HCT116 (cell line): ENCODE measurements around the gene DCAF4. TPM values are rescaled to one million over a fixed set of nuclear protein-coding genes. Genes with fewer than 3 reads are reported as not detected.
"Not testable (repeated sequence)": the region's sequence is repeated elsewhere in the genome, so short reads cannot be mapped to it uniquely, and the experiment has no call there.

Experiments used
- ATAC-seq: fragments of 200-7000 bp; cut with Tn5 transposase; 2 replicates; pipeline ENCODE4 v1.9.1; 2020; ENCODE audit warnings: mild to moderate bottlenecking, moderate library complexity
- BruUV-seq: library from RNA; stranded (reverse); fragments of 400-500 nt; replicated peaks from 2 replicates; lab custom pipeline; 2021; lab: Mats Ljungman, UMichigan
- CTCF ChIA-PET: fragments of 300-600 bp; sonication (Branson Sonifier 250); formaldehyde crosslinking; loops from one replicate; lab custom pipeline; 2021; ENCODE audit warnings: antibody characterized with exemption; lab: Charles Lee
- POLR2A ChIA-PET: fragments of 300-600, 350-600 bp; sonication (Branson Sonifier 250); formaldehyde crosslinking; loops from one replicate; lab custom pipeline; 2021; ENCODE audit warnings: antibody characterized with exemption; lab: Charles Lee
- RAD21 ChIA-PET, 2 experiments: fragments of 300-600 bp; sonication (Branson Sonifier 250); formaldehyde crosslinking; loops; one replicate each; lab custom pipeline; 2023; ENCODE audit warnings: low total read pairs in 2 of 2; ENCODE audit not compliant: uncharacterized antibody in 2 of 2, unreplicated experiment in 2 of 2, low non-redundant PET in 1 of 2; lab: Charles Lee
- DNase-seq: peaks from one replicate; pipeline ENCODE4 v3.0.0-alpha.2; 2010; ENCODE audit warnings: low read depth, low spot score
- H2AFZ ChIP-seq: fragments of 200-600 bp; shearing (Covaris generic), sonication (generic); 2 replicates; pipeline ENCODE4 v1.6.1; 2017; ENCODE audit warnings: low read depth, mixed run types, mixed read lengths, antibody characterized with exemption, low read length; ENCODE audit not compliant: poor library complexity, severe bottlenecking
- H3K27ac ChIP-seq: 2 replicates; pipeline ENCODE4 v1.5.1; 2012; ENCODE audit warnings: low read depth, low read length
- H3K27me3 ChIP-seq: fragments of 200-600 bp; sonication (generic); 2 replicates; pipeline ENCODE4 v1.6.1; 2016; ENCODE audit warnings: mixed run types, low read length, mixed read lengths; ENCODE audit not compliant: insufficient read depth
- H3K36me3 ChIP-seq, 2 experiments: fragments of 200-500 bp in 1 of 2; fragments of 200-600 bp in 1 of 2; sonication (Bioruptor generic) in 1 of 2; sonication (generic) in 1 of 2; 2 replicates each; pipeline versions ENCODE4 v1.5.1 to v1.6.1; 2014 to 2016; ENCODE audit warnings: low read length in 2 of 2, inconsistent platforms in 1 of 2, mixed read lengths in 1 of 2, mixed run types in 1 of 2; ENCODE audit not compliant: insufficient read depth in 2 of 2, control insufficient read depth in 1 of 2
- H3K4me1 ChIP-seq, 2 experiments: fragments of 200-600 bp in 1 of 2; sonication (generic) in 1 of 2; 2 replicates each; pipeline versions ENCODE4 v1.5.1 to v1.6.1; 2012 to 2017; ENCODE audit warnings: low read length in 2 of 2, inconsistent platforms in 1 of 2, mild to moderate bottlenecking in 1 of 2, mixed read lengths in 1 of 2, mixed run types in 1 of 2, moderate library complexity in 1 of 2; ENCODE audit not compliant: insufficient read depth in 2 of 2, control insufficient read depth in 1 of 2
- H3K4me2 ChIP-seq: fragments of 200-600 bp; sonication (generic); 2 replicates; pipeline ENCODE4 v1.6.1; 2017; ENCODE audit warnings: mixed run types, low read length, mixed read lengths
- H3K4me3 ChIP-seq, 2 experiments: fragments of 200-600 bp in 1 of 2; sonication (generic) in 1 of 2; replicated peaks in 1 of 2; 2 replicates each; pipeline ENCODE4 v1.5.1; 2011 to 2016; ENCODE audit warnings: low read length in 2 of 2, control low read depth in 1 of 2, low read depth in 1 of 2, mild to moderate bottlenecking in 1 of 2, mixed read lengths in 1 of 2, mixed run types in 1 of 2
- H3K79me2 ChIP-seq: fragments of 200-600 bp; sonication (generic); 2 replicates; pipeline ENCODE4 v1.6.1; 2017; ENCODE audit warnings: mild to moderate bottlenecking, mixed run types, low read length, moderate library complexity, mixed read lengths; ENCODE audit not compliant: insufficient read depth
- H3K9ac ChIP-seq: fragments of 200-600 bp; sonication (generic); 2 replicates; pipeline ENCODE4 v1.6.1; 2016; ENCODE audit warnings: low read length, mixed read lengths
- H3K9me2 ChIP-seq: fragments of 200-600 bp; sonication (generic), shearing (Covaris generic); 2 replicates; pipeline ENCODE4 v1.6.1; 2017; ENCODE audit warnings: mixed run types, mild to moderate bottlenecking, moderate library complexity; ENCODE audit not compliant: insufficient read depth
- H3K9me3 ChIP-seq, 2 experiments: fragments of 200-500 bp in 1 of 2; fragments of 200-600 bp in 1 of 2; sonication (Bioruptor generic) in 1 of 2; sonication (generic) in 1 of 2; 2 replicates each; pipeline ENCODE4 v1.6.1; 2014 to 2017; ENCODE audit warnings: low read length in 2 of 2, mixed read lengths in 2 of 2, inconsistent platforms in 1 of 2, low read depth in 1 of 2, mild to moderate bottlenecking in 1 of 2, mixed run types in 1 of 2, moderate library complexity in 1 of 2; ENCODE audit not compliant: control insufficient read depth in 1 of 2, insufficient read depth in 1 of 2
- H4K20me1 ChIP-seq: fragments of 200-600 bp; sonication (generic), shearing (Covaris generic); 2 replicates; pipeline ENCODE4 v1.6.1; 2017; ENCODE audit warnings: mixed run types, mild to moderate bottlenecking, moderate library complexity; ENCODE audit not compliant: insufficient read depth
- EGR1 ChIP-seq: IDR thresholded peaks from 2 replicates; pipeline ENCODE4 v1.6.1; 2012; ENCODE audit warnings: low read depth
- ELF1 ChIP-seq: IDR thresholded peaks from 2 replicates; pipeline ENCODE4 v1.6.1; 2012; ENCODE audit warnings: low read depth, borderline replicate concordance
- EZH2 ChIP-seq: fragments of 200-600 bp; sonication (generic); IDR thresholded peaks from 2 replicates; pipeline ENCODE4 v1.6.1; 2017; ENCODE audit warnings: antibody characterized with exemption, mixed run types
- EZH2phosphoT487 ChIP-seq: fragments of 200-600 bp; IDR thresholded peaks from 2 replicates; pipeline ENCODE4 v1.6.1; 2018; ENCODE audit warnings: antibody characterized with exemption, borderline replicate concordance
- POLR2A ChIP-seq: IDR thresholded peaks from 2 replicates; pipeline ENCODE4 v1.7.0; 2011; ENCODE audit warnings: borderline replicate concordance; ENCODE audit not compliant: insufficient read depth, insufficient read length; ENCODE audit errors: extremely low read depth
- RAD21 ChIP-seq: IDR thresholded peaks from 2 replicates; pipeline ENCODE4 v1.6.1; 2012; ENCODE audit warnings: low read depth, mild to moderate bottlenecking
- SP1 ChIP-seq: IDR thresholded peaks from 2 replicates; pipeline ENCODE4 v1.6.1; 2012; ENCODE audit warnings: low read depth
- SRF ChIP-seq: IDR thresholded peaks from 2 replicates; pipeline ENCODE4 v1.6.1; 2012; ENCODE audit warnings: low read depth
- TCF7L2 ChIP-seq: IDR thresholded peaks from 2 replicates; pipeline ENCODE4 v1.7.0; 2011; ENCODE audit warnings: borderline replicate concordance, inconsistent platforms; ENCODE audit not compliant: insufficient read depth, insufficient read length; ENCODE audit errors: extremely low read depth
- ZNF274 ChIP-seq: fragments of 200-500 bp; sonication (Bioruptor generic); IDR thresholded peaks from 2 replicates; pipeline ENCODE4 v1.6.1; 2014; ENCODE audit warnings: mild to moderate bottlenecking, low read depth, low read length, inconsistent platforms
- intact Hi-C: fragments of 100-400 bp; cut with micrococcal nuclease; formaldehyde crosslinking; loops from 2 replicates; pipeline ENCODE4 v1.10.0; 2022
- total RNA-seq: library from RNA; stranded (reverse); gene quantifications from one replicate; pipeline ENCODE4 v1.2.1, GENCODE V29; 2021; ENCODE audit not compliant: unreplicated experiment
- TF ChIP-seq, protein P1 (sequence below): IDR thresholded peaks from 2 replicates; pipeline ENCODE4 v1.6.1; 2012
- TF ChIP-seq, protein P2 (sequence below), 3 experiments: fragments of 200-600 bp in 1 of 3; sonication (generic) in 1 of 3; IDR thresholded peaks in 2 of 3; conservative IDR thresholded peaks in 1 of 3; 2 replicates each; pipeline ENCODE4 v1.5.1; 2012 to 2017; ENCODE audit warnings: low read depth in 2 of 3, low read length in 2 of 3, antibody characterized with exemption in 1 of 3, borderline replicate concordance in 1 of 3, control low read depth in 1 of 3, mild to moderate bottlenecking in 1 of 3, mixed read lengths in 1 of 3, mixed run types in 1 of 3, moderate library complexity in 1 of 3; ENCODE audit not compliant: insufficient read depth in 1 of 3

DCAF4 gene
- total RNA-seq, 1 experiment from 2014 or later, result 19.3 TPM

DNA sequence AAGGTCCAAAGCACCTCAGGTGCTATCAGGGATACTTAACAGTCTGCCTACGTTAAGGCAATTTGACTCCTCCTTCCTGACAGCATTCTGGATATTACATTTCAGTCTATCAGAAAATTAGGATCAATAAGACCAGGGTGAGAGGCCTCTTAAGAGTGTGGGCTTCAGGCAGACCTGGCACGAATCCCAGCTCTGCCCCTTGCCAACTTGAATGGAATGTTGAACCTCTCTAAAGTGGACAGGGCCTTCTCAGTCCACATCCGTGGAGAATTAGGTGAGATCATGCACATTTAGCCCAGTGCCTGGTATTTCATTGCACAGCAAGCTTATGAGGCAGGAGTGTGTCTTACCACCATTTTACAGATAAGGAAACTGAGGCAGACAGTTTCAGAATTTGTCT, 25.9 kb downstream of the DCAF4 start:
- H3K27ac ChIP-seq, result no peak overlapping the region
- H3K4me3 ChIP-seq, result no peak overlapping the region
- H3K4me2 ChIP-seq, result no peak overlapping the region
- H2AFZ ChIP-seq, result no peak overlapping the region
- H3K9me2 ChIP-seq, result no peaks in the 10 kb centered on the region
- ChIA-PET CTCF (interaction anchor here (1.2 kb wide), 1 partner anchor 438 kb away, joined by 4 read pairs; no protein-coding TSS in a partner anchor), RAD21 (no interaction called here), POLR2A (no interaction called here)
- no peaks in the 10 kb centered on the region for H3K9me3 ChIP-seq
- no peak for ATAC-seq
- H3K27me3 ChIP-seq, result no peaks in the 10 kb centered on the region
- no TSS peak for BruUV-seq
- peaks cover 4 to 8% of the 10 kb centered on the region in 2 experiments; a peak in 3 of 4 replicates for H3K36me3 ChIP-seq
- no peak for TF ChIP-seq ZNF274
- H3K79me2 ChIP-seq, result no peaks in the 10 kb centered on the region
- intact Hi-C loops, result no loop called here
- DNase-seq, result no peak
- H3K9ac ChIP-seq, result no peak overlapping the region
- no peaks in the 10 kb centered on the region for H3K4me1 ChIP-seq
- H4K20me1 ChIP-seq, result no peaks in the 10 kb centered on the region

DNA sequence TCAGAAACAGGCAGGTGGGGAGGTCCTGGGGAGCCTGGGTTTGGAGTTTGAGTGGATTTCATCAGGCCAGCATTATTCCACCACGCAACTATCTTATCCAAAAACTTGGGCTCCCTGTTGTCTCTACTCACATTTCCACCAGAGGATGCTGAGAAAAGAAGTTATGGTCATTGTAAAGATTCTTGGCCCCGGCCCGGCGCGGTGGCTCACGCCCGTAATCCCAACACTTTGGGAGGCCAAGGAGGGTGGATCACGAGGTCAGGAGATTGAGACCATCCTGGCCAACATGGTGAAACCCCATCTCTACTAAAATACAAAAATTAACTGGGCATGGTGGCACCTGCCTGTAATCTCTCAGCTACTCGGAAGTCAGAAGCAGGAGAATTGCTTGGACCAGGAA, 30.5 kb downstream of the DCAF4 start:
- H3K27ac ChIP-seq, H3K4me2 ChIP-seq, H3K79me2 ChIP-seq, BruUV-seq, intact Hi-C loops, H3K9me2 ChIP-seq, H3K4me3 ChIP-seq, H3K9me3 ChIP-seq, ATAC-seq, H3K27me3 ChIP-seq, H3K36me3 ChIP-seq, H3K9ac ChIP-seq, H2AFZ ChIP-seq, RAD21 ChIA-PET, POLR2A ChIA-PET, DNase-seq, H4K20me1 ChIP-seq: not testable (repeated sequence)
- CTCF ChIA-PET, result interaction anchor here (1.3 kb wide), 1 partner anchor 8 kb away, joined by 9 read pairs; no protein-coding TSS in a partner anchor
- peaks cover 14 to 15% of the 10 kb centered on the region in 2 experiments for H3K4me1 ChIP-seq

DNA sequence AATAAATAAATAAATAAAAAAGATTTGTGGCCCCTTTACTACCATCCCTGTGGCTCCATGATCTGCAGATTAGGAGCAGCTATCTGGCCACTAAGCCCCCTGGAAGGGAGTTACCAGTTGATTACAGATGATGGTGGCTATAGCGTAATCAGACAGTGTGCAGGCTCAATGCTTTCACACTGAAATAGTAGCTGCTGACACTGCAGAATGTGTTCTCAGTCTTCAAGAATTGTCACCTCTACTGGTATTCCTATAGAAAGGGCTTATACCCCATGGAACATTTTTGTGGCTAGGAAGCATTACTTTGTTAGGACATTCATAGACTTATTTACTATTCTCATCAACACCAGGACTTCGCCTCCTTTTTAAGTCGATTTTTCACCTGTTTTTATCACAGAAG, 30.9 kb downstream of the DCAF4 start:
- no peak overlapping the region for H3K9ac ChIP-seq
- H3K9me3 ChIP-seq, result no peaks in the 10 kb centered on the region
- ChIA-PET CTCF (interaction anchor here (1.3 kb wide), 1 partner anchor 9 kb away, joined by 9 read pairs; no protein-coding TSS in a partner anchor), RAD21 (no interaction called here), POLR2A (no interaction called here)
- peaks cover 19 to 20% of the 10 kb centered on the region in 2 experiments for H3K4me1 ChIP-seq
- no peak overlapping the region for H3K27ac ChIP-seq
- H3K27me3 ChIP-seq, result no peaks in the 10 kb centered on the region
- no peaks in the 10 kb centered on the region for H3K79me2 ChIP-seq
- no peak overlapping the region for H3K4me3 ChIP-seq
- H3K4me2 ChIP-seq, result no peak overlapping the region
- no peaks in the 10 kb centered on the region for H3K9me2 ChIP-seq
- no peak overlapping the region for H2AFZ ChIP-seq
- DNase-seq, result no peak
- no peak for ATAC-seq
- no peaks in the 10 kb centered on the region for H4K20me1 ChIP-seq
- intact Hi-C loops, result no loop called here
- BruUV-seq, result no TSS peak
- peaks cover 6 to 8% of the 10 kb centered on the region in 2 experiments; a peak in 3 of 4 replicates for H3K36me3 ChIP-seq
- TF ChIP-seq ELF1 (no peak), SP1 (no peak), POLR2A (no peak), SRF (no peak), RAD21 (no peak), TCF7L2 (no peak), ZNF274 (no peak), EZH2phosphoT487 (no peak), EGR1 (no peak), EZH2 (no peak)
- TF ChIP-seq, protein P1, sequence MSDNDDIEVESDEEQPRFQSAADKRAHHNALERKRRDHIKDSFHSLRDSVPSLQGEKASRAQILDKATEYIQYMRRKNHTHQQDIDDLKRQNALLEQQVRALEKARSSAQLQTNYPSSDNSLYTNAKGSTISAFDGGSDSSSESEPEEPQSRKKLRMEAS, result no peak
- TF ChIP-seq, protein P2, sequence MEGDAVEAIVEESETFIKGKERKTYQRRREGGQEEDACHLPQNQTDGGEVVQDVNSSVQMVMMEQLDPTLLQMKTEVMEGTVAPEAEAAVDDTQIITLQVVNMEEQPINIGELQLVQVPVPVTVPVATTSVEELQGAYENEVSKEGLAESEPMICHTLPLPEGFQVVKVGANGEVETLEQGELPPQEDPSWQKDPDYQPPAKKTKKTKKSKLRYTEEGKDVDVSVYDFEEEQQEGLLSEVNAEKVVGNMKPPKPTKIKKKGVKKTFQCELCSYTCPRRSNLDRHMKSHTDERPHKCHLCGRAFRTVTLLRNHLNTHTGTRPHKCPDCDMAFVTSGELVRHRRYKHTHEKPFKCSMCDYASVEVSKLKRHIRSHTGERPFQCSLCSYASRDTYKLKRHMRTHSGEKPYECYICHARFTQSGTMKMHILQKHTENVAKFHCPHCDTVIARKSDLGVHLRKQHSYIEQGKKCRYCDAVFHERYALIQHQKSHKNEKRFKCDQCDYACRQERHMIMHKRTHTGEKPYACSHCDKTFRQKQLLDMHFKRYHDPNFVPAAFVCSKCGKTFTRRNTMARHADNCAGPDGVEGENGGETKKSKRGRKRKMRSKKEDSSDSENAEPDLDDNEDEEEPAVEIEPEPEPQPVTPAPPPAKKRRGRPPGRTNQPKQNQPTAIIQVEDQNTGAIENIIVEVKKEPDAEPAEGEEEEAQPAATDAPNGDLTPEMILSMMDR (IDR thresholded peaks at IDR 0.05 in 2 of 3, conservative IDR thresholded peaks at IDR 0.05 in 1 of 3; ENCODE audit: borderline replicate concordance in 1 of 3, insufficient read depth in 1 of 3, low read depth in 2 of 3, low read length in 2 of 3), result no peak
